GM21619 (cell line): ENCODE measurements around the gene SAMD14.

Source experiments
- ATAC-seq: cut with Tn5 transposase; IDR thresholded peaks from one replicate; pipeline ENCODE4 v1.9.1; 2021; ENCODE audit not compliant: unreplicated experiment

Gene SAMD14

DNA sequence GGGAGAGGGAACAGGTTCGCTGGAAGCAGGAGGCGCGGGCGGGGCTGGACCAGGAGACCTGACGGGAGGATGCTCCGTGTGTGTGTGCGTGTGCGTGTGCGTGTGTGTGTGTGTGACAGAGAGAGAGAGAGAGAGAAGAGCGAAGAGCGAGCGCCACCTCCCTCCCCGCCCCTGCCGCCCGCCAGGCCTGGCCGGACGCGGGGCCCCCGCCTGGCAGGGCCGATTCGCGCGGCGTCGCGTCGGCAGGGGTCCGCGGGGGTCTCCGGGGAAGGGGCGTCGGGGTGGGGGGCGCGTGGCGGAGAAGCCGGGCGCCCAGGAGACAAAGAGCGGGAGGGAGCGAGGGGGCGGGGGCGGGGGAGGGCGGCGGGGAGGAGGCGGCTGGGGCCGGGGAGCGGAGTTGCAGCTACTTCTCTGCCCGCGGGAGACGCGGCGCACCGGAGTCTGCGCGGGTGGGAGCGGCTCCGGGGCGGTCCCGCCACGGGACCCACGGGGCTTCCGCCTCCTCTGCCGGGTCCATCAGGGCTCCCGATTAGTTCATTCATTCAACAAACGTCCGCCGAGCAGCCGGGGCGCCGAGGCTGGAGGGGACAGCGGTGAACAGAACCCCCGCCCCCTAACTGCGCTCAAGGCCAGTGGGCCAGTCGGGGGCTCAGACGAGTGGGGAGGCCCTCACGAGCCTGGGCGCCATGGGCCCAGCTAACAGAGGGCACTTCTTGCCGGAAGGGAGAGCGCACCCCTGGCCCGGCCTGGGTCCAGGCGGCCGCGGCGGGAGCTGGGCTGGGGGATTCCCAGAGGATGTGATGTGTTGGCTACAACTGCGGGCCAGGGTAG is at the start of gene SAMD14:
Gene SAMD14, minus strand, starts transcription at position 433 of the 831 bp plus-strand sequence. CDS start 5,201 bp downstream, outside the sequence.
- ATAC-seq, result no peak

GRCh38 chr17:50177983-50178834 is 48.2 kb upstream of the SAMD14 start:
- ATAC-seq, result peak; percentile 71

- no peak for ATAC-seq
These were observed 47.5 kb upstream of the SAMD14 start for GRCh38 chr17:50177476-50177875.

DNA sequence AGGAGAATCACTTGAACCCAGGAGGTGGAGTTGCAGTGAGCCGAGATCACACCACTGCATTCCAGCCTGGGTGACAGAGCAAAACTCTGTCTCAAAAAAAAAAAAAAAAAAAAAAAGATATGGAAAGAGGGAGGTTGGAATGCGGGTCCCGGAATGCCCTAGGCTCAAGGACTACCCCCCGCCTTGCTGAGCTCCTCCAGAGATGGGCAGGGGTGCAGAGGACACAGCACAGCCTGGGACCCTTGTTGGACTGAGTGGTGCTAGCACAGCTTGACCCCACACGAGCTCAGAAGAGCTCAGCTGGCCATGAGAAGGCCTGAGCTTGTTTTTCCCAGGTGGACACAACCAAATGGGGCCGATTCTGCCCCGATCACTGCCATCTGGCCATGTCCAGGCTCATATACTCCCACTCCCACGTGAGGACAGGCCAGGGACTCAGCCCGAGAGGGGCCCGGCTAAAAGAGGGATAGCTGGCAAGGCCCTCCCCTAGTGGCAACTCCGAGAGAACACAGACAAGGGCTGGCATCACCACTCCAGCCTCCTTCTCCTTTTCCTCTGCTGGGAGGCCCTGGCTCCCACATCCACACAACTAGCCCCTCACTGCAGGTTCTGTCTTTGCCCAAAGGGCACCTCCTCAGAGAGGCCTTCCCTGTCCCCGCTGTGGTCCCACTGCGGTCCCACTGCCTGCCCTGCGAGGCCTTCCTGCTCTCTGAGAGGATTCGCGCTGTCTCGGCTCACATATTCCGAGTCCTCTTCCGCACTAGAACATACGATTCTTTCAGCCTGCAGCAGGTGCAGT is 46.8 kb upstream of the SAMD14 start:
- no peak for ATAC-seq

DNA sequence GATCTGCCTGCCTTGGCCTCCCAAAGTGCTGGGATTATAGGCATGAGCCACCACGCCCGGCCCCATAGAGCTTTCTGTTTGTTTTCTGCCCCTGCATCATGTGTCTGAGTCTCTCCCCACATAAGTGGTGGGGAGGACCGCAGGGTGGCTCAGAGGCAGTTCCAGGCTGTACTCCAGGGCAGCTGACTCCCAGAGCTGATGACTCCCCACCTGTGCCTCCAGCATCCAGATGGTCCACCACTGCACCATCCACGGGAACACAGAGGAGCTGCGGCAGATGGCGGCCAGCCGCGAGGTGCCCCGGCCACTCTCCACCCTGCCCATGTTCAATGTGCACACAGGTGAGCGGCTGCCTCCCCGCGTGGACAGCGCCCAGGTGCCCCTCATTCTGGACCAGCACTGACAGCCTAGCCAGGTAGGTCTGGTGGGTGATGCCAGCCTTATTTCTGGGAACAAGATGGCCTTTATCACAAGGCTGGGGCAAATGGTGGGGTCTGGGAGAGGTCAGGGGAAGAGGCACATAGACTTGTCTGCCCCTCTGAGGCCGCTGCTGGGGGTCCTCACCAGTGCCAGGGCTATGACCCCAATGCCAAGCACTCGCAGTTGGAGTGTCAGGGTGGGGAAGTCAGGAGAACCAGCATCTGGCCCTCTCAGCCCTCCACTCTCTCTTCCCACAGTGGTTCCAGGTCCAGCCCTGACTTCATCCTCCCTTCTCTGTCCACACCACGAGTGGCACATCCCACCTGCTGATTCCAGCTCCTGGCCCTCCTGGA is 45.3 kb upstream of the SAMD14 start:
- ATAC-seq, result no peak

DNA sequence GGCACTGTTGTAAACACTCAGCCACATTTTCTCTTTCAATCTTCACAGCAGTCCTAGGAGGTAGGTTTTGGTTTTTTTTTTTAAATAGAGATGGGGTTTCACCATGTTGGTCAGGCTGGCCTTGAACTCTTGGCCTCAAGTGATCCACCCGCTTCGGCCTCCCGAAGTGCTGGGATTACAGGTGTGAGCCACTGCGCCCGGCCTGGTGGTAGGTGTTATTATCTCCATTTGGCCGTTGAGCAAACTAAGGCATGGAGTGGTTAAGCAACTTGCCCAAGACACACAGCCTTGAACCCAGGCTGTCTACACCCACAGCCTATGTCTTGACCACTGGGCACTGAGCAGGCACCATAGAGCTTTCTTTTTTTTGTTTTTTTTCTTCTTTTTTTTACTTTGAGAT is 44.5 kb upstream of the SAMD14 start:
- ATAC-seq, result no peak

- no peak for ATAC-seq
These were observed 43.5 kb upstream of the SAMD14 start for GRCh38 chr17:50173335-50173941.

DNA sequence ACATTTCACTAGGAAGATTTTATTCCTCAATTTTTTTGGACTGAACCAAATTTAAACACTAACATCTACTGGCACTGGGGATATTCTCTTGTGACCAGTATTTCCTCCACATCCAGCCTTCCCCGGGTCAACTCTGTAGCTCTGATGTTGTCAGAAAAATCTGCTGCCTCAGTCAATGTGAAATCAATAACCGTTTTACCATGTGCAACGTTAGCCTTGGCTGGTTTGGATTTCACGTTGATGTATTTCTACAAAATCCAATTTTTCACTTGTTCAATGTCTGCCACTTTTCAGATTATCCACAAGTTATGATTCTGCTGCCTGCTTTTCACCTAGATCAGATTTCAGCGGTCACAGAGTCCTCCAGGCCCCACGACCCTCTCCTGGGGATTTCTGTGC is 43.0 kb upstream of the SAMD14 start:
- no peak for ATAC-seq

- ATAC-seq, result no peak
These were observed 42.2 kb upstream of the SAMD14 start for GRCh38 chr17:50172130-50172529.

GRCh38 chr17:50171371-50172071 is 41.6 kb upstream of the SAMD14 start:
- ATAC-seq, result no peak

DNA sequence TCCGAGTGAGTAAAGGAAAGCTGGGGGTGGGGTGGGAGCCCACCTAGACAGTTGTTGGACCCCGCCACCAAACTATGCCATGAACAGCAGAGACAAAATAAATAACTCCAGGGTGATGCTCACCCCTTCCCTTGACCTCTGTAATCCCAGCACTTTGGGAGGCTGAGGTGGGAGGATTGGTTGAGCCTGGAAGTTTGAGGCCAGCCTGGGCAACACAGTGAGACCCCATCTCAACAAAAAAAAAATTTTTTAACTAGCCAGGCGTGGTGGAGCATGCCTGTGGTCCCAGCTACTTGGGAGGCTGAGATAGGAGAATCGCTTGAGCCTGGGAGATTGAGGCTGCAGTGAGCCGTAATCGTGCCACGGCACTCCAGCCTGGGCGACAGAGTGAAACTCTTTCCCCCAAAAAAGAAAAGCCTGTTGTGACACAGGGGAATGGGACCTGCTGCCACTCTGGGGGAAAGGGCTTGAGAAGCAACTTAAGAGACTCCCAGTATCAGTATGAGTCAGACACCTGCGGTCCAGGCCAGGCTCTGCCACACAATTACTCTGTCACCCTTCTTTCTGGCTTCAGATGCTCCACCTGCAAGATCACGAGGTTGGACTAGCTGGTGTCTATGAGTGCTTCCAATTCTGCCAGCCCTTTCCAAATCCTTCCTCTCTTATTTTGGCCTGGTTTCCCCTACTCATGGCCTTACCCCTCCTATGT is 40.9 kb upstream of the SAMD14 start:
- ATAC-seq, result peak; percentile 66

- no peak for ATAC-seq
These were observed 40.0 kb upstream of the SAMD14 start for GRCh38 chr17:50169881-50170459.

- no peak for ATAC-seq
These were observed 39.3 kb upstream of the SAMD14 start for GRCh38 chr17:50169121-50169764.

DNA sequence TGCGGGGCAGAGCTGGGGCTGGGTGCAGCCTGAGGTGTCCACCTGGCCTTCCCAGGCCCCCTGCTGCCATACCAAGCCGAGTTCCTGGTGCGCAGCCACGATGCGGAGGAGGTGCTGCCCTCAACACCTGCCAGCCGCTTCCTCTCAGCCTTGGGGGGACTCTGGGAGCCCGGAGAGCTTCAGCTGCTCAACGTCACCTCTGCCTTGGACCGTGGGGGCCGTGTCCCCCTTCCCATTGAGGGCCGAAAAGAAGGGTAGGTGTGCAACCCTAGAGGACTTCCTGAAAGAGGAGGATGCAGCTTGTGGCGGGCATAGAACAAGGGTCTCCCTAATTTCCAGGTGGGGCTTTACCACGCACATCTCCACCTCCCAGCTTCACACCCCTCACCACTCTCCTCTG is 38.4 kb upstream of the SAMD14 start:
- ATAC-seq, result no peak

- no peak for ATAC-seq
These were observed 37.4 kb upstream of the SAMD14 start for GRCh38 chr17:50167371-50167770.

- no peak for ATAC-seq
These were observed 36.7 kb upstream of the SAMD14 start for GRCh38 chr17:50166518-50167181.

DNA sequence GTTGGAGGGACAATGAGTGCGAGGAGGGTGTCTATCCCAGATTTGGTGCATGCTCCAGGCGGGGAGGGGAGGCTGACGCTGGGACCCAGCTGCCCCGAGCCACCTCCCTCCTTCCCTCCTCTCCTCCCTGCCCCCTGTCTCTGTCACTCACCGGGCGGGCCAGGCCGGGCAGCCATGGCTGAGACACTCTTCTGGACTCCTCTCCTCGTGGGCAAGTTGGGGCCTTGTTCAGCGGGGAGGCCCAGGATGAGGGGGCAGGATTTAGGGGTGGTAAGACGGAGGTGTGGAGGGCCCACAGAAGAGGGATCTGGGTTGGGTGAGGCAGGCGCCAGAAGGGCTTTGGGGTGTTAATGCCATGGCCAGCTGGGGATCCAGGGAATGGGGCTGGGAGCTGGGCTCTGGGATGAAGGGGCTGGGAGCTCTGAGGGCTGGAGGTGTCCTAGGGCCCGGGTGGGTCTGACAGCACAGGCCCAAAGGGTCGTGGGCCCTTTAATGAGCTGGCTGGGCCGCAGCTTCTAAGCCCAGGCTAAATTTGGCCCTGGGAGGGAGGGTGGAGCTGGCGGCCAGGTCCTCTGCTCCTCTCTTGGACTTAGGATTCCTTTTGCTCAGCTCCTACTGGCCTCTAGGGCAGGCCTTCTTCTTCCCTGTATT is 36.0 kb upstream of the SAMD14 start, which contains the start of gene SGCA:
Gene SGCA, plus strand, starts transcription at position 139 of the 651 bp plus-strand sequence. Its CDS starts 36 bp downstream, at position 175.
- ATAC-seq, result no peak
